HL-60 (cell line): ENCODE data around the gene CHADL.

ENCODE experiments used
- DNase-seq, 2 experiments: peaks; one replicate each; pipeline ENCODE4 v3.0.0-alpha.2; 2010 to 2020; ENCODE audit warnings: low read depth in 1 of 2, low spot score in 1 of 2
- H3K27ac ChIP-seq: fragments of 250-450 bp; sonication (Bioruptor Pico); replicated peaks from 2 replicates; pipeline ENCODE4 v1.5.1; 2020; ENCODE audit warnings: mild to moderate bottlenecking, moderate library complexity
- H3K27me3 ChIP-seq: fragments of 250-450 bp; sonication (Bioruptor Pico); 2 replicates; pipeline ENCODE4 v1.5.1; 2021; ENCODE audit warnings: mild to moderate bottlenecking, moderate library complexity; ENCODE audit not compliant: insufficient read depth, poor library complexity, severe bottlenecking
- H3K4me3 ChIP-seq: replicated peaks from 2 replicates; pipeline ENCODE4 v1.5.1; 2011; ENCODE audit warnings: mild to moderate bottlenecking, control low read depth, low read length; ENCODE audit not compliant: insufficient read depth
- CTCF ChIP-seq: IDR thresholded peaks from one replicate; pipeline ENCODE4 v1.5.1; 2011; ENCODE audit warnings: low read length, control low read depth, inconsistent platforms; ENCODE audit not compliant: insufficient read depth
- GABPA ChIP-seq: IDR thresholded peaks from 2 replicates; pipeline ENCODE4 v1.6.1; 2012; ENCODE audit warnings: low read depth
- POLR2AphosphoS5 ChIP-seq: IDR thresholded peaks from 2 replicates; pipeline ENCODE4 v1.6.1; 2012; ENCODE audit warnings: low read depth
- REST ChIP-seq: IDR thresholded peaks from 2 replicates; pipeline ENCODE4 v1.6.1; 2012; ENCODE audit warnings: low read depth; ENCODE audit not compliant: insufficient replicate concordance
- SPI1 ChIP-seq: IDR thresholded peaks from 2 replicates; pipeline ENCODE4 v1.6.1; 2012; ENCODE audit warnings: low read depth, mild to moderate bottlenecking, borderline replicate concordance

Gene CHADL

GRCh38 chr22:41250127-41250526 lies 9.4 kb upstream of the CHADL start:
- TF ChIP-seq CTCF: no peak
- no peak for DNase-seq
- H3K27ac ChIP-seq: no peak overlapping the region
- H3K27me3 ChIP-seq: no peaks in the 10 kb centered on the region
- no peak overlapping the region for H3K4me3 ChIP-seq

- Histone ChIP-seq H3K27ac (no peak overlapping the region), H3K4me3 (no peak overlapping the region), H3K27me3 (no peaks in the 10 kb centered on the region)
- TF ChIP-seq CTCF: no peak
- TF ChIP-seq REST: no peak
- TF ChIP-seq GABPA: no peak
- no peak for TF ChIP-seq SPI1
- no peak for TF ChIP-seq POLR2AphosphoS5
- no peak for DNase-seq
Measured at GRCh38 chr22:41249442-41249841, 8.7 kb upstream of the CHADL start.

- TF ChIP-seq POLR2AphosphoS5 (no peak), SPI1 (no peak), GABPA (no peak), CTCF (no peak), REST (no peak)
- DNase-seq: no peak
- no peak overlapping the region for H3K4me3 ChIP-seq
- H3K27ac ChIP-seq: no peak overlapping the region
- no peaks in the 10 kb centered on the region for H3K27me3 ChIP-seq
Measured at GRCh38 chr22:41248758-41249157, 8.0 kb upstream of the CHADL start.

GRCh38 chr22:41248314-41248713 lies 7.6 kb upstream of the CHADL start:
- Histone ChIP-seq H3K27ac (no peak overlapping the region), H3K27me3 (no peaks in the 10 kb centered on the region), H3K4me3 (no peak overlapping the region)
- no peak for DNase-seq
- TF ChIP-seq SPI1 (no peak), REST (no peak), GABPA (no peak), CTCF (no peak), POLR2AphosphoS5 (no peak)
